ENCODE results near the gene SERPING1. TPM values are rescaled to one million over a fixed set of nuclear protein-coding genes. Genes with fewer than 3 reads are reported as not detected.

Gene SERPING1
- total RNA-seq, 1 donor = 10.8 TPM

GRCh38 chr11:57640068-57640800, 42.7 kb downstream of the SERPING1 start:
- DNase-seq (ENCODE audit: low read depth) = no peak
- peak overlapping the region; percentile 99 for H3K4me3 ChIP-seq (ENCODE audit: low read depth, low read length)
- TF ChIP-seq CTCF (IDR thresholded peaks at IDR 0.05; ENCODE audit: insufficient read depth, low read depth, low read length) = no peak

GRCh38 chr11:57641011-57641807, 43.7 kb downstream of the SERPING1 start:
- peak; percentile 59 for TF ChIP-seq CTCF (IDR thresholded peaks at IDR 0.05; ENCODE audit: insufficient read depth, low read depth, low read length)
- peak overlapping the region; percentile 99 for H3K4me3 ChIP-seq (ENCODE audit: low read depth, low read length)
- peak; percentile 77 for DNase-seq (ENCODE audit: low read depth)

GRCh38 chr11:57643802-57644201, 46.3 kb downstream of the SERPING1 start:
- DNase-seq (ENCODE audit: low read depth) = peak; percentile 38
- no peak overlapping the region for H3K4me3 ChIP-seq (ENCODE audit: low read depth, low read length)
- TF ChIP-seq CTCF (IDR thresholded peaks at IDR 0.05; ENCODE audit: insufficient read depth, low read depth, low read length) = peak; percentile 3

GRCh38 chr11:57644748-57645688, 47.5 kb downstream of the SERPING1 start:
- DNase-seq (ENCODE audit: low read depth) = peak; percentile 81
- TF ChIP-seq CTCF (IDR thresholded peaks at IDR 0.05; ENCODE audit: insufficient read depth, low read depth, low read length) = peak; percentile 87
- H3K4me3 ChIP-seq (ENCODE audit: low read depth, low read length) = no peak overlapping the region

GRCh38 chr11:57645689-57646085, 48.2 kb downstream of the SERPING1 start:
- no peak for TF ChIP-seq CTCF (IDR thresholded peaks at IDR 0.05; ENCODE audit: insufficient read depth, low read depth, low read length)
- no peak overlapping the region for H3K4me3 ChIP-seq (ENCODE audit: low read depth, low read length)
- no peak for DNase-seq (ENCODE audit: low read depth)

- DNase-seq (ENCODE audit: low read depth) = no peak
- TF ChIP-seq CTCF (IDR thresholded peaks at IDR 0.05; ENCODE audit: insufficient read depth, low read depth, low read length) = no peak
- no peak overlapping the region for H3K4me3 ChIP-seq (ENCODE audit: low read depth, low read length)
Measured at GRCh38 chr11:57646194-57646798, 48.8 kb downstream of the SERPING1 start.
